HG03378 (cell line): Measurements from ENCODE around the gene TBC1D4.
"Not testable (repeated sequence)": the region's sequence is repeated elsewhere in the genome, so short reads cannot be mapped to it uniquely, and the experiment has no call there.

Source experiments
- ATAC-seq: cut with Tn5 transposase; IDR thresholded peaks from one replicate; pipeline ENCODE4 v1.9.1; 2021; ENCODE audit warnings: mild to moderate bottlenecking, moderate library complexity; ENCODE audit not compliant: unreplicated experiment

TBC1D4 gene

DNA sequence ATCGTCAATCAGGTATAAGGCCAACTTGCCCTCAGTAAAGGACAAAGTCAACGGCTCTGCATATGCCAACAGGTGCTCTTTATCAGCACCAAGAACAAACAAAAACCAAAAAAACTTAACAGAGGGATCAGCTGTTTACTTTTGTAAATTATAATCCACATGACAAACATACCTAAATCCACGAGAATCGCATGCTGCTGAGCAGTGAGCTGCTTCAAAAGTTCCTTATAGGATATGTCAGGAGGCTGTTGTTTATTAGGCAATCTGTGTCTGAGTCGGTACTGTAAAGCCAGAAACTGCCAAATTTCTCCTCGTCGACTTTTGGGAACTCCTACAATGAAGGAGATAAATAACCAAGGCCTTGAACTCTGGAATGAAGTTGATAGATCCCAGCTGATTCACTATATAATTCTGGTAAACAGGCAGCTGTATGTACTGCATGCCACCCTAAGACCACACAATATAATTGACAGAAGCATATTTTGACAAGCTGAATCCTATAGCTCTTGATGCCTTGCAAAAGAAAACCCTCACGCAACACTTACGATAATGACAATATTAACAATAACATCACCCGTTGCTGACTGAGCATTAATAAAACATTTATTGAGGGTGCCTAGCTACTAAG lies 179.8 kb downstream of the TBC1D4 start:
- no peak for ATAC-seq

- ATAC-seq: peak; percentile 78
Observed at GRCh38 chr13:75299913-75300862, 181.8 kb downstream of the TBC1D4 start.

- no peak for ATAC-seq
Observed at GRCh38 chr13:75299246-75299645, 182.7 kb downstream of the TBC1D4 start.

GRCh38 chr13:75296641-75297040 lies 185.3 kb downstream of the TBC1D4 start:
- no peak for ATAC-seq

GRCh38 chr13:75295201-75295600 lies 186.8 kb downstream of the TBC1D4 start:
- no peak for ATAC-seq

DNA sequence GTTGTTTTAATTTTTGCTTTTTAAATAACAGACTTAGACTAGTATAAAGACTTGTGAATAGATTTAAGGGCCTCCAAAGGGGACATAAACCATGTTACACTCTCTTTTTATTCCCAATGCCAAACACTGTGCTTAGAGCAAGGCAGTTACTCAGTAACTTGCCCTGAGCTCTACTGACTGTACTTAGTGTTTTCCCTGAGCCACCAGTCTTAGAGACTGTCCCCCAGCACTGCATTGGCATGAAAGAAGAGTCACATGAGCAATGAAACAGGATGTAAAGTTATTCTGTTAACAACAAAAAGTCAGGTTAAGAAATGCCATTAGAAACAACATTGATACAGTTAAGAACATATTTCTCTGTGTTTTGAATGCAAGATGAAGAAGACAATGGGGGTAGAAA lies 187.9 kb downstream of the TBC1D4 start:
- peak; percentile 51 for ATAC-seq

- peak; percentile 59 for ATAC-seq
Observed at GRCh38 chr13:75285310-75285709, 196.7 kb downstream of the TBC1D4 start.

- no peak for ATAC-seq
Observed at GRCh38 chr13:75279834-75280369, 202.1 kb downstream of the TBC1D4 start.

- ATAC-seq: not testable (repeated sequence)
Observed at GRCh38 chr13:75273695-75274094, 208.3 kb downstream of the TBC1D4 start.

DNA sequence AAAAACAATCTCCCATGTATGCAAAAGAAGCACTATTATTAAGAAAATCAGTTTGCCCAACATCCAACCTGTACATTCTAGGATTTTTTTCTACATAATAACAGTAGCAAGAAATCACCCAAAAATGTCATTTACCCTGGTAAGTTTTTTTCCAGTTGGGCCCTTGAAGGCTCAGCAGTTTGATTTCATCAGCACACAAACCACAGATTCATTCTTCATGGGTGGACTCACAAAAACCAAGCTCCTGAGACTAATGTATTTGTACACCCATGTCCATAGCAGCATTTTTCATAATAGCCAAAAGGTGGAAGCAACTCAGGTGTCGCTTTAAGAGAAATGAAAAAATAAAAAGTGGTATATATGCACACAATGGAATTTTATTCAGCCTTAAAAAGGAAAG lies 210.1 kb downstream of the TBC1D4 start:
- no peak for ATAC-seq

GRCh38 chr13:75268481-75268880 lies 213.5 kb downstream of the TBC1D4 start:
- not testable (repeated sequence) for ATAC-seq

GRCh38 chr13:75264611-75265010 lies 217.4 kb downstream of the TBC1D4 start:
- no peak for ATAC-seq

- ATAC-seq: no peak
Observed at GRCh38 chr13:75263741-75264407, 218.1 kb downstream of the TBC1D4 start.

- peak; percentile 66 for ATAC-seq
Observed at GRCh38 chr13:75258159-75258782, 223.7 kb downstream of the TBC1D4 start.

GRCh38 chr13:75256922-75257321 lies 225.0 kb downstream of the TBC1D4 start:
- ATAC-seq: no peak

GRCh38 chr13:75255653-75256052 lies 226.3 kb downstream of the TBC1D4 start:
- no peak for ATAC-seq

GRCh38 chr13:75255147-75255546 lies 226.8 kb downstream of the TBC1D4 start:
- ATAC-seq: no peak

GRCh38 chr13:75251188-75251587 lies 230.8 kb downstream of the TBC1D4 start:
- ATAC-seq: no peak

- no peak for ATAC-seq
Observed at GRCh38 chr13:75250526-75251178, 231.3 kb downstream of the TBC1D4 start.

GRCh38 chr13:75245578-75245977 lies 236.4 kb downstream of the TBC1D4 start:
- not testable (repeated sequence) for ATAC-seq
